ENCODE results near the gene MMP21. TPM values are rescaled to one million over a fixed set of nuclear protein-coding genes. Genes with fewer than 3 reads are reported as not detected.

Gene MMP21
- polyA plus RNA-seq, 1 donor from 2014 or later = not detected

GRCh38 chr10:125820701-125821100 lies 45.1 kb upstream of the MMP21 start:
- Histone ChIP-seq H3K27me3 (ENCODE audit: insufficient read depth, low read depth, low read length) (no peaks in the 10 kb centered on the region), H3K4me2 (ENCODE audit: low read length) (no peak overlapping the region), H3K9me3 (ENCODE audit: low read length) (no peaks in the 10 kb centered on the region), H3K9ac (ENCODE audit: low read length) (no peak overlapping the region), H3F3A (ENCODE audit: insufficient read depth, low read length, poor library complexity, severe bottlenecking) (no peaks in the 10 kb centered on the region), H4K20me1 (ENCODE audit: insufficient read depth) (no peaks in the 10 kb centered on the region), H3K4me3 (ENCODE audit: low read length) (no peak overlapping the region), H3K36me3 (ENCODE audit: insufficient read depth, low read length) (no peaks in the 10 kb centered on the region), H3K9me2 (ENCODE audit: insufficient read depth, low read length) (no peaks in the 10 kb centered on the region), H2AFZ (ENCODE audit: low read depth, low read length) (no peak overlapping the region), H3K27ac (ENCODE audit: low read length) (no peak overlapping the region), H3K79me2 (replicated peaks; ENCODE audit: insufficient read depth, low read length) (peaks cover 18% of the 10 kb centered on the region)
- no peak for TF ChIP-seq EP300 (conservative IDR thresholded peaks at IDR 0.05; ENCODE audit: poor library complexity, severe bottlenecking)
- TF ChIP-seq RAD21 (conservative IDR thresholded peaks at IDR 0.05) = no peak
- no peak for TF ChIP-seq EZH2 (IDR thresholded peaks at IDR 0.05; ENCODE audit: borderline replicate concordance, insufficient read depth, low read length, poor library complexity, severe bottlenecking)
- TF ChIP-seq CTCF (IDR thresholded peaks at IDR 0.05; ENCODE audit: poor library complexity, severe bottlenecking) = no peak
- TF ChIP-seq REST (IDR thresholded peaks at IDR 0.05; ENCODE audit: borderline replicate concordance) = no peak
- no peak for TF ChIP-seq POLR2AphosphoS5 (IDR thresholded peaks at IDR 0.05)
- no peak for TF ChIP-seq TAF1 (IDR thresholded peaks at IDR 0.05; ENCODE audit: low read depth)
- no peak for TF ChIP-seq MXI1 (conservative IDR thresholded peaks at IDR 0.05; ENCODE audit: poor library complexity, severe bottlenecking)
- TF ChIP-seq SMC3 (conservative IDR thresholded peaks at IDR 0.05; ENCODE audit: poor library complexity) = no peak

GRCh38 chr10:125817337-125817946 lies 41.8 kb upstream of the MMP21 start:
- H3K27me3 ChIP-seq (ENCODE audit: insufficient read depth, low read depth, low read length) = no peaks in the 10 kb centered on the region
- no peaks in the 10 kb centered on the region for H4K20me1 ChIP-seq (ENCODE audit: insufficient read depth)
- H3K4me3 ChIP-seq (ENCODE audit: low read length) = no peak overlapping the region
- no peak overlapping the region for H3K9ac ChIP-seq (ENCODE audit: low read length)
- TF ChIP-seq TAF1 (IDR thresholded peaks at IDR 0.05; ENCODE audit: low read depth) = no peak
- TF ChIP-seq POLR2AphosphoS5 (IDR thresholded peaks at IDR 0.05) = no peak
- no peak for TF ChIP-seq SMC3 (conservative IDR thresholded peaks at IDR 0.05; ENCODE audit: poor library complexity)
- TF ChIP-seq MXI1 (conservative IDR thresholded peaks at IDR 0.05; ENCODE audit: poor library complexity, severe bottlenecking) = no peak
- no peak for TF ChIP-seq EZH2 (IDR thresholded peaks at IDR 0.05; ENCODE audit: borderline replicate concordance, insufficient read depth, low read length, poor library complexity, severe bottlenecking)
- no peak for TF ChIP-seq REST (IDR thresholded peaks at IDR 0.05; ENCODE audit: borderline replicate concordance)
- no peak for TF ChIP-seq CTCF (IDR thresholded peaks at IDR 0.05; ENCODE audit: poor library complexity, severe bottlenecking)
- no peak for TF ChIP-seq EP300 (conservative IDR thresholded peaks at IDR 0.05; ENCODE audit: poor library complexity, severe bottlenecking)
- no peak for TF ChIP-seq RAD21 (conservative IDR thresholded peaks at IDR 0.05)
- no peaks in the 10 kb centered on the region for H3F3A ChIP-seq (ENCODE audit: insufficient read depth, low read length, poor library complexity, severe bottlenecking)
- H3K4me2 ChIP-seq (ENCODE audit: low read length) = no peak overlapping the region
- H3K9me2 ChIP-seq (ENCODE audit: insufficient read depth, low read length) = no peaks in the 10 kb centered on the region
- no peaks in the 10 kb centered on the region for H3K79me2 ChIP-seq (replicated peaks; ENCODE audit: insufficient read depth, low read length)
- H2AFZ ChIP-seq (ENCODE audit: low read depth, low read length) = no peak overlapping the region
- no peaks in the 10 kb centered on the region for H3K9me3 ChIP-seq (ENCODE audit: low read length)
- no peak overlapping the region for H3K27ac ChIP-seq (ENCODE audit: low read length)
- no peaks in the 10 kb centered on the region for H3K36me3 ChIP-seq (ENCODE audit: insufficient read depth, low read length)

All from neural cell (in vitro differentiated cells).